Vagina (tissue), 2 donors: ENCODE measurements around the gene TPD52L2. TPM values are rescaled to one million over a fixed set of nuclear protein-coding genes. Genes with fewer than 3 reads are reported as not detected.

ENCODE experiments used
- DNase-seq, 2 donors: peaks; one replicate each; pipeline ENCODE4 v3.0.0-alpha.2; 2017; ENCODE audit errors: extremely low spot score in 2 of 2
- H3K27ac ChIP-seq: fragments of 200-600 bp; sonication (generic); one replicate; pipeline ENCODE4 v1.5.1; 2019
- H3K27me3 ChIP-seq: fragments of 200-600 bp; sonication (generic); one replicate; pipeline ENCODE4 v1.5.1; 2019
- H3K36me3 ChIP-seq, 2 donors: fragments of 200-600 bp; sonication (generic); one replicate each; pipeline ENCODE4 v1.5.1; 2017 to 2019
- H3K4me1 ChIP-seq: fragments of 200-600 bp; sonication (generic); one replicate; pipeline ENCODE4 v1.5.1; 2019
- H3K4me3 ChIP-seq, 2 donors: fragments of 200-600 bp; sonication (generic); 1 replicate in 1 of 2; 2 replicates in 1 of 2; pipeline ENCODE4 v1.5.1; 2016 to 2019
- H3K9me3 ChIP-seq: fragments of 200-600 bp; sonication (generic); one replicate; pipeline ENCODE4 v1.5.1; 2019
- CTCF ChIP-seq, 3 experiments: fragments of 450-650 bp in 2 of 3; fragments of 200-600 bp in 1 of 3; sonication (generic) in 1 of 3; IDR thresholded peaks; one replicate each; pipeline ENCODE4 v1.5.1; 2017 to 2019; ENCODE audit warnings: antibody characterized with exemption in 3 of 3, mild to moderate bottlenecking in 2 of 3, moderate library complexity in 2 of 3
- POLR2A ChIP-seq, 2 donors: fragments of 450-650 bp; IDR thresholded peaks; one replicate each; pipeline ENCODE4 v1.6.1; 2017; ENCODE audit warnings: antibody characterized with exemption in 2 of 2, mild to moderate bottlenecking in 2 of 2, moderate library complexity in 2 of 2
- POLR2AphosphoS5 ChIP-seq, 2 donors: sonication (generic); formaldehyde crosslinking; IDR thresholded peaks; one replicate each; pipeline ENCODE4 v1.9.0; 2017; ENCODE audit warnings: antibody characterized with exemption in 2 of 2, mild to moderate bottlenecking in 2 of 2, low read depth in 1 of 2; ENCODE audit not compliant: insufficient read depth in 1 of 2
- intact Hi-C: fragments of 100-400 bp; cut with DNase I; formaldehyde crosslinking; loops from one replicate; pipeline ENCODE4 v1.15.1; 2023
- total RNA-seq: library from RNA; depleted of rRNA; stranded (reverse); fragments of >200 nt; gene quantifications from one replicate; pipeline ENCODE4 v1.2.3, GENCODE V29; 2016

TPD52L2 gene
- total RNA-seq, 1 donor from 2014 or later: 90.1 TPM

- intact Hi-C loops: no loop called here
- no peaks in the 10 kb centered on the region for H3K27me3 ChIP-seq
- peaks cover 0 to 8% of the 10 kb centered on the region in 2 donors for H3K36me3 ChIP-seq
- no peaks in the 10 kb centered on the region for H3K9me3 ChIP-seq
- no peak within 1 kb of the TSS for H3K27ac ChIP-seq
- H3K4me3 ChIP-seq: no peak within 1 kb of the TSS
- DNase-seq: no peak
- peaks cover 46% of the 10 kb centered on the region for H3K4me1 ChIP-seq
- no peak for TF ChIP-seq POLR2AphosphoS5 (IDR thresholded peaks at IDR 0.05; ENCODE audit: insufficient read depth in 1 of 2, low read depth in 1 of 2)
- TF ChIP-seq CTCF (IDR thresholded peaks at IDR 0.05): no peak
- no peak for TF ChIP-seq POLR2A (IDR thresholded peaks at IDR 0.05)
Measured at GRCh38 chr20:63861365-63861934, 3.6 kb upstream of the TPD52L2 start, which contains the start of gene ABHD16B. Gene ABHD16B, plus strand, starts transcription at chr20:63861498. Its CDS starts 43 bp downstream, at chr20:63861541.

- no peak for TF ChIP-seq POLR2AphosphoS5 (IDR thresholded peaks at IDR 0.05; ENCODE audit: insufficient read depth in 1 of 2, low read depth in 1 of 2)
- no peak for TF ChIP-seq POLR2A (IDR thresholded peaks at IDR 0.05)
- no peak for TF ChIP-seq CTCF (IDR thresholded peaks at IDR 0.05)
- H3K4me1 ChIP-seq: peaks cover 53% of the 10 kb centered on the region
- peaks cover 0 to 8% of the 10 kb centered on the region in 2 donors for H3K36me3 ChIP-seq
- intact Hi-C loops: no loop called here
- no peaks in the 10 kb centered on the region for H3K27me3 ChIP-seq
- no peak overlapping the region for H3K27ac ChIP-seq
- H3K9me3 ChIP-seq: no peaks in the 10 kb centered on the region
- H3K4me3 ChIP-seq: no peak overlapping the region
- DNase-seq: no peak
Measured at GRCh38 chr20:63861981-63862901, 2.8 kb upstream of the TPD52L2 start.

DNA sequence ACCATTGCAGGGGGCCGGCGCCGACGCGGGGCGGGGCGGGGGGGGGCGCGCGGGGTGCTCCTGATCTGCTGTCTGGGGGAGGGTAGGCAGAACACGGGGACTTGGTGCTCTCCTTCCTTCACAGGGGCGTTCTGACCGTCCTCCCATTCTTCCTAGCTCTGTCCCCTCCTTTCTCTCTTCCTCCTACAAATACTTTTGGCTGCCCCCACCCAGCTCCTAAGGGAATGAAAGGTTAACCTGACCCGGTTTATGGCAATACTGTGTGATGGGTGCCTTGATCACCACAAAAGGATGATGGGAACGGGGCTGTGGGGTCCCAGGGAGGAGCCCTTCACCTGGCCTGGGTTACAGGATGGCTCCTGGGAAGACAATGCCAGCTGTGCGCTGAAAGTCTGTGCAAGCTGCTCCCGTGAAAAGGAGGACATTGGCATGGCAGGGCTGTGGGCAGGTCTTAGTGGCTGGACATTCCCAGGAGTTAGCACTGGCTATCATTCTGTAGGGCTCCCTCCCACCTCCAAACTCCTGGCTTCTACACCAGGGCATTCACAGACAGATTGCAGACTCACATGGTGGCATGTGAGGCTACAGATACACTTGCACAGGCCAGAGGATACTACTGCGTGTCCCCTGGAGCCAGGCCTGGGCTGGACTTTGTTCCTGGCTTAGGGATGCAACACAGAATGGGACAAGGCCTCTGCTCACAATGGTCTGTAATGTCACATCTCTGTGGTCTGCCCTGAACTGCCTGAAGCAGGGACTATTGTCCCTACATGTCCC, 1.9 kb upstream of the TPD52L2 start:
- DNase-seq: no peak
- Histone ChIP-seq H3K9me3 (no peaks in the 10 kb centered on the region), H3K27me3 (no peaks in the 10 kb centered on the region), H3K4me1 (peaks cover 46% of the 10 kb centered on the region), H3K27ac (peak overlapping the region; percentile 93), H3K36me3 (peaks cover 0 to 8% of the 10 kb centered on the region in 2 donors), H3K4me3 (peak overlapping the region; percentile 53 to 94)
- no peak for TF ChIP-seq POLR2AphosphoS5 (IDR thresholded peaks at IDR 0.05; ENCODE audit: insufficient read depth in 1 of 2, low read depth in 1 of 2)
- TF ChIP-seq POLR2A (IDR thresholded peaks at IDR 0.05): no peak
- TF ChIP-seq CTCF (IDR thresholded peaks at IDR 0.05): no peak
- intact Hi-C loops: no loop called here

- Histone ChIP-seq H3K9me3 (no peaks in the 10 kb centered on the region), H3K27ac (peak overlapping the region; percentile 93), H3K36me3 (peaks cover 0 to 11% of the 10 kb centered on the region in 2 donors), H3K4me3 (peak overlapping the region; percentile 53 to 94), H3K4me1 (peaks cover 38% of the 10 kb centered on the region), H3K27me3 (no peaks in the 10 kb centered on the region)
- peak; percentile 35 to 56 for TF ChIP-seq POLR2AphosphoS5 (IDR thresholded peaks at IDR 0.05; ENCODE audit: insufficient read depth in 1 of 2, low read depth in 1 of 2)
- TF ChIP-seq POLR2A (IDR thresholded peaks at IDR 0.05): peak in 1 of 2 donors; percentile 2
- peak in 2 of 3 experiments; percentile 42 to 50 for TF ChIP-seq CTCF (IDR thresholded peaks at IDR 0.05)
- intact Hi-C loops: no loop called here
- peak in 1 of 2 donors; percentile 94 for DNase-seq
Measured at GRCh38 chr20:63863798-63864544, 1.1 kb upstream of the TPD52L2 start.
